ENCODE results near the gene FAHD1. TPM values are rescaled to one million over a fixed set of nuclear protein-coding genes. Genes with fewer than 3 reads are reported as not detected.
A peak's percentile ranks its signal among the peaks of the same experiment; 100 is the strongest.

Gene FAHD1
- total and polyA plus RNA-seq, 9 of the 15 experiments (the other 6 are each of a cell fraction or from before 2014, with no cell fraction given), result 2.2 to 20.9 (median 10.7) TPM

DNA sequence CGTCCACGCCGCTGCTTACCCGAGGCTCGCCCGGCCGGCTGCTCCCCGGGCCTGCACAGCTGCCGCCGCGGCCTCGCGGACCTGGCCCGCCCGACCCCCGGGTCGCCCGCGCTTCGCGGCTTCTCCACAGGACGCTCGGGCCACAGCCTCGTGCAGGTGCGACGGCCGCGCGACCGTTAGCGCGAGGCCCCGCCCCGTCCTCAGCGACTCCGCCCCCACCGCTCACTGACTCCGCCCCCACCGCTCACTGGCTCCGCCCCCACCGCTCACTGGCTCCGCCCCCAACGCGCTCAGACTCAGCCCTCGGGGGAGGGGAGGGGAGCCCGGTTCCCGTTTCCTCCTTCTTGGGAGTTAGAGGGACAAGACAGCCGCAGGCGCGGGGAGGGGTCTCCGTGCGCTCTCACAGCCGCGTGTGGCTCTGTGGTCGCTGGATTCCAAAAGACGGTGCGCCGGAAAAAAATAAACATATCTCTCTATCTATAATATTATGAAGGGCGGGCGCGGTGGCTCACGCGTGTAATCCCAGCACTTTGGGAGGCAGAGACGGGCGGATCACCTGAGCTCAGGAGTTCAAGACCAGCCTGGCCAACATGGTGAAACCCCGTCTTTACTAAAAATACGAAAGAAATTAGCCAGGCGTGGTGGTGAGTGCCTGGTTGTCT, 45.1 kb downstream of the FAHD1 start, which contains the start of gene MEIOB:
Gene MEIOB (minus strand): TSS at position 191 of the 662 bp plus-strand sequence. CDS start 3,989 bp downstream, outside the sequence.
- Histone ChIP-seq H3K9me3 (replicated peaks; ENCODE audit: control insufficient read depth, insufficient read depth, low read depth, low read length) (no peaks in the 10 kb centered on the region), H3K9me1 (ENCODE audit: control insufficient read depth, insufficient read depth, low read length) (no peaks in the 10 kb centered on the region), H3K27ac (ENCODE audit: extremely low read depth, low read depth, low read length) (peak within 1 kb of the TSS; percentile 91), H3K4me3 (peak within 1 kb of the TSS; percentile 66), H3K9ac (ENCODE audit: insufficient read depth in 1 of 2, low read depth in 2 of 2, low read length in 2 of 2) (peak within 1 kb of the TSS; percentile 73 to 95; a peak in 3 of 4 replicates), H3K27me3 (ENCODE audit: control insufficient read depth in 2 of 2, insufficient read depth in 2 of 2, low read length in 2 of 2) (peaks cover 0 to under 1% of the 10 kb centered on the region in 2 experiments; a peak in 1 of 5 replicates), H3K36me3 (ENCODE audit: control insufficient read depth, insufficient read depth, low read length) (peaks cover 8% of the 10 kb centered on the region; the same call in 2 of the 3 replicates), H4K20me1 (replicated peaks; ENCODE audit: control insufficient read depth, insufficient read depth, low read length) (no peaks in the 10 kb centered on the region), H2AFZ (ENCODE audit: low read depth, low read length) (peak within 1 kb of the TSS; percentile 92), H3K4me1 (replicated peaks in 1 of 2; ENCODE audit: control insufficient read depth in 2 of 2, insufficient read depth in 2 of 2, low read length in 2 of 2) (peaks cover 8 to 11% of the 10 kb centered on the region in 2 experiments; a peak in 4 of 5 replicates), H3K4me2 (ENCODE audit: insufficient read depth, low read length) (peak within 1 kb of the TSS; percentile 76), H3K79me2 (ENCODE audit: control insufficient read depth, insufficient read depth, low read length) (peaks cover 40% of the 10 kb centered on the region)
- intact Hi-C loops (cut with micrococcal nuclease) (no loop called here), in situ Hi-C loops (cut with MboI) (no loop called here)
- WGBS (ENCODE audit: insufficient coverage, low coverage, missing lambda C conversion rate), result under 1% methylated on average over 38 of the region's 68 CpGs
- peak; percentile 94 for ATAC-seq
- no TSS peak for BruUV-seq (replicated peaks)
- peak; percentile 74 for FAIRE-seq
- ChIA-PET CTCF (ENCODE audit: low intra/inter-chr PET ratio) (interaction anchor here (1.5 kb wide), 1 partner anchor 58 kb away, joined by 5 read pairs; no protein-coding TSS in a partner anchor), POLR2A (interaction anchor here (0.5 to 1.8 kb wide), 12 partner anchors 9 to 641 kb away, joined by 3 to 8 read pairs (median 3); partner anchors contain the start of gene RPS2)
- peak; percentile 88 to 92 (median 90) for DNase-seq (ENCODE audit: extremely low read depth in 1 of 4, low spot score in 3 of 4)
- TF ChIP-seq HDAC1 (IDR thresholded peaks at IDR 0.05) (no peak; a peak in 1 of 4 replicates), C11orf30 (IDR thresholded peaks at IDR 0.05; ENCODE audit: low read depth) (no peak), RUNX1 (IDR thresholded peaks at IDR 0.05; ENCODE audit: low read depth) (no peak), CEBPG (CRISPR knock-in tag; IDR thresholded peaks at IDR 0.05) (no peak), CEBPG (tag; conservative IDR thresholded peaks at IDR 0.05 in 1 of 2, IDR thresholded peaks at IDR 0.05 in 1 of 2) (no peak), RB1 (IDR thresholded peaks at IDR 0.05; ENCODE audit: low read depth) (peak; percentile 81), CREM (IDR thresholded peaks at IDR 0.05; ENCODE audit: low read depth) (0 out of 2 replicates have a peak, but pooled peaks have one; percentile 31), SMAD4 (CRISPR knock-in tag; conservative IDR thresholded peaks at IDR 0.05) (0 out of 2 replicates have a peak, but pooled peaks have one; percentile 49), ZNF41 (CRISPR knock-in tag; conservative IDR thresholded peaks at IDR 0.05) (no peak), MYNN (IDR thresholded peaks at IDR 0.05) (no peak), MYNN (CRISPR knock-in tag; IDR thresholded peaks at IDR 0.05) (no peak), ZNF507 (tag; conservative IDR thresholded peaks at IDR 0.05) (no peak), FOXP1 (CRISPR knock-in tag; IDR thresholded peaks at IDR 0.05) (peak; percentile 57; the same call in 1 of the 2 replicates), HDAC6 (IDR thresholded peaks at IDR 0.05; ENCODE audit: low read depth, low read length) (no peak), ATF1 (CRISPR knock-in tag; IDR thresholded peaks at IDR 0.05) (no peak), ATF1 (tag; IDR thresholded peaks at IDR 0.05) (no peak), HCFC1 (IDR thresholded peaks at IDR 0.05; ENCODE audit: low read depth, low read length) (no peak), ETV6 (IDR thresholded peaks at IDR 0.05; ENCODE audit: borderline replicate concordance in 1 of 2, low read depth in 2 of 2, low read length in 1 of 2) (no peak), ETV6 (CRISPR knock-in tag; IDR thresholded peaks at IDR 0.05; ENCODE audit: borderline replicate concordance) (no peak), JUND (IDR thresholded peaks at IDR 0.05; ENCODE audit: borderline replicate concordance, low read depth, low read length) (0 out of 2 replicates have a peak, but pooled peaks have one; percentile 8), JUND (tag; IDR thresholded peaks at IDR 0.05; ENCODE audit: borderline replicate concordance, low read depth, low read length) (no peak), PURB (CRISPR knock-in tag; IDR thresholded peaks at IDR 0.05; ENCODE audit: low read depth) (no peak), TCF7L2 (IDR thresholded peaks at IDR 0.05; ENCODE audit: low read depth, low read length) (no peak), DIDO1 (tag; IDR thresholded peaks at IDR 0.05; ENCODE audit: low read depth) (no peak), DPF2 (IDR thresholded peaks at IDR 0.05) (peak; percentile 68; the same call in 1 of the 2 replicates), CC2D1A (IDR thresholded peaks at IDR 0.05) (no peak)
- TF ChIP-seq, protein P1, sequence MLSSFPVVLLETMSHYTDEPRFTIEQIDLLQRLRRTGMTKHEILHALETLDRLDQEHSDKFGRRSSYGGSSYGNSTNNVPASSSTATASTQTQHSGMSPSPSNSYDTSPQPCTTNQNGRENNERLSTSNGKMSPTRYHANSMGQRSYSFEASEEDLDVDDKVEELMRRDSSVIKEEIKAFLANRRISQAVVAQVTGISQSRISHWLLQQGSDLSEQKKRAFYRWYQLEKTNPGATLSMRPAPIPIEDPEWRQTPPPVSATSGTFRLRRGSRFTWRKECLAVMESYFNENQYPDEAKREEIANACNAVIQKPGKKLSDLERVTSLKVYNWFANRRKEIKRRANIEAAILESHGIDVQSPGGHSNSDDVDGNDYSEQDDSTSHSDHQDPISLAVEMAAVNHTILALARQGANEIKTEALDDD (IDR thresholded peaks at IDR 0.05), result no peak

All from K562 (cell line).